ENCODE results near the gene WDPCP.

DNA sequence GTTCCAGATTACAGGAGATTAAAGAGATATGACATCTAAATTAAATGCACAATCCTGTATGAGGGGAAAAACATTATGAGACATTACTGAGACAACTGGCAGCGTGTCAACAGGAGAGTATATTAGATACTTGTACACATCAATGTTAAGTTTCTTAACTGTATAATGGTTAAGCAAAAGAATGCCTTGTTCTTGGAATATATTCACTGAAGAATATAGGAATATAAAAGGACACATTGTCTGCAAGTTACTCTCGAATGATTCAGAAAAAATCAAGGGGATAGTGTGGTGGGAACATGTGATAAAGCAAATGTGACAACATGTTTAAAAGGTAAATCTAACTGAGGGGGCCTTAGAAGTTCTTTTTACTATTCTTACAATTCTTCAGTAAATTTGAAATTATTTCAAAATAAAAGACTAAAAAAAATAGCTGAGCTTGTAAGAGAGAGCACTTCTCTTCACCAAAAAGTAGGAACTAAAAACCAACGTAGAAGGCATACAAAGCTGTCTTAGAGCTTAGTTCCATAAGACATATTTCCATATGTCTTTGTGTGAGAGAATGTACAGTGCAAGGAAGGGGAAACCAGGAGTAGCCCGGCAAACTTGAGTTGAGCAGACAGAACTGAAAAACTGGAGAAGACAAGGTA, 7.5 kb downstream of the WDPCP start:
- no peak for TF ChIP-seq CREB1 (IDR thresholded peaks at IDR 0.05)
- TF ChIP-seq CREB1 (CRISPR knock-in tag; IDR thresholded peaks at IDR 0.05), result no peak
- no peak for TF ChIP-seq ZNF225 (CRISPR knock-in tag; IDR thresholded peaks at IDR 0.05)
- no peak for TF ChIP-seq ZHX2 (IDR thresholded peaks at IDR 0.05; ENCODE audit: low read depth)
- no peak for TF ChIP-seq ZHX2 (CRISPR knock-in tag; IDR thresholded peaks at IDR 0.05; ENCODE audit: borderline replicate concordance)
- no peak for TF ChIP-seq ZNF317 (CRISPR knock-in tag; IDR thresholded peaks at IDR 0.05)

All from HepG2 (cell line).